Endothelial cell of umbilical vein (primary cell): ENCODE data around the gene NTSR1.

Experiments
- EZH2 ChIP-seq: IDR thresholded peaks from 2 replicates; pipeline ENCODE4 v1.6.1; 2012; ENCODE audit warnings: borderline replicate concordance, low read depth, mild to moderate bottlenecking, moderate library complexity, low read length, inconsistent platforms; ENCODE audit not compliant: severe bottlenecking
- FOS ChIP-seq: IDR thresholded peaks from 2 replicates; pipeline ENCODE4 v1.6.1; 2011; ENCODE audit warnings: mild to moderate bottlenecking, low read length, moderate library complexity, borderline replicate concordance; ENCODE audit not compliant: insufficient read depth
- GATA2 ChIP-seq: IDR thresholded peaks from 2 replicates; pipeline ENCODE4 v1.7.0; 2011; ENCODE audit warnings: low read depth, mild to moderate bottlenecking, moderate library complexity, mixed read lengths, low read length; ENCODE audit not compliant: insufficient read length, insufficient read depth
- JUN ChIP-seq: IDR thresholded peaks from 2 replicates; pipeline ENCODE4 v1.6.1; 2011; ENCODE audit warnings: borderline replicate concordance, low read depth; ENCODE audit not compliant: insufficient read length, insufficient read depth
- MYC ChIP-seq: IDR thresholded peaks from one replicate; pipeline ENCODE4 v1.6.1; 2011; ENCODE audit warnings: mild to moderate bottlenecking, low read depth, low read length
- POLR2A ChIP-seq: IDR thresholded peaks from 2 replicates; pipeline ENCODE4 v1.6.1; 2012; ENCODE audit warnings: low read depth, mild to moderate bottlenecking, control low read depth, low read length
- POLR2AphosphoS5 ChIP-seq: IDR thresholded peaks from 2 replicates; pipeline ENCODE4 v1.6.1; 2012; ENCODE audit warnings: low read depth, mild to moderate bottlenecking, control low read depth, low read length, moderate library complexity; ENCODE audit not compliant: insufficient read depth
- TF ChIP-seq, protein P1 (sequence below), 2 donors: IDR thresholded peaks; 1 replicate in 1 of 2; 2 replicates in 1 of 2; pipeline ENCODE4 v1.5.1; 2011; ENCODE audit warnings: low read length in 2 of 2, mild to moderate bottlenecking in 2 of 2, moderate library complexity in 2 of 2, control low read depth in 1 of 2, inconsistent platforms in 1 of 2, low read depth in 1 of 2; ENCODE audit not compliant: insufficient read depth in 1 of 2; ENCODE audit errors: extremely low read depth in 1 of 2
- TF ChIP-seq, protein P2 (sequence below): IDR thresholded peaks from 2 replicates; pipeline ENCODE4 v1.6.1; 2011; ENCODE audit not compliant: insufficient read depth, insufficient read length

DNA sequence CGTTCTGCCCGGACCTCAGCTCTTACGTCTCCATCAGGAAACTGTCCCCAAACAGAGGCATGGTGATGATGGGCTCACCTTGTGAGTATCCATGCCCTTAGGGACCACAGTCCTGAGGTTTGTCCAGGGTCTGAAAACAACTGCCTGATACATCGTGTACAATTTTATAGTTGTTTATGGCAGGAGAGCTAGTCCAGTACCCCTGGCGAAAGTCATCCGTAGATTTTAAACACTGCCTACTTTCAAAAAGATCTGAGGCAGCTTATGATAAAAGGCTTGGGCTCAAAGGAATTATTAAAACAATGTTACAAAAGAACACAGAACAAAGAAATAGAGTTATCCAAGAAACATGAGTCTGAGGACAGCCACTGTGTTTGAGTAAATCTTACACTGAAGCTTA is 14.0 kb downstream of the NTSR1 start:
- no peak for TF ChIP-seq POLR2AphosphoS5
- TF ChIP-seq EZH2: no peak
- TF ChIP-seq, protein P1, sequence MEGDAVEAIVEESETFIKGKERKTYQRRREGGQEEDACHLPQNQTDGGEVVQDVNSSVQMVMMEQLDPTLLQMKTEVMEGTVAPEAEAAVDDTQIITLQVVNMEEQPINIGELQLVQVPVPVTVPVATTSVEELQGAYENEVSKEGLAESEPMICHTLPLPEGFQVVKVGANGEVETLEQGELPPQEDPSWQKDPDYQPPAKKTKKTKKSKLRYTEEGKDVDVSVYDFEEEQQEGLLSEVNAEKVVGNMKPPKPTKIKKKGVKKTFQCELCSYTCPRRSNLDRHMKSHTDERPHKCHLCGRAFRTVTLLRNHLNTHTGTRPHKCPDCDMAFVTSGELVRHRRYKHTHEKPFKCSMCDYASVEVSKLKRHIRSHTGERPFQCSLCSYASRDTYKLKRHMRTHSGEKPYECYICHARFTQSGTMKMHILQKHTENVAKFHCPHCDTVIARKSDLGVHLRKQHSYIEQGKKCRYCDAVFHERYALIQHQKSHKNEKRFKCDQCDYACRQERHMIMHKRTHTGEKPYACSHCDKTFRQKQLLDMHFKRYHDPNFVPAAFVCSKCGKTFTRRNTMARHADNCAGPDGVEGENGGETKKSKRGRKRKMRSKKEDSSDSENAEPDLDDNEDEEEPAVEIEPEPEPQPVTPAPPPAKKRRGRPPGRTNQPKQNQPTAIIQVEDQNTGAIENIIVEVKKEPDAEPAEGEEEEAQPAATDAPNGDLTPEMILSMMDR (IDR thresholded peaks at IDR 0.05; ENCODE audit: extremely low read depth in 1 of 2, insufficient read depth in 1 of 2, low read depth in 1 of 2, low read length in 2 of 2): no peak
- TF ChIP-seq, protein P2, sequence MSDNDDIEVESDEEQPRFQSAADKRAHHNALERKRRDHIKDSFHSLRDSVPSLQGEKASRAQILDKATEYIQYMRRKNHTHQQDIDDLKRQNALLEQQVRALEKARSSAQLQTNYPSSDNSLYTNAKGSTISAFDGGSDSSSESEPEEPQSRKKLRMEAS: no peak
- no peak for TF ChIP-seq POLR2A
- no peak for TF ChIP-seq JUN
- TF ChIP-seq GATA2: no peak
- no peak for TF ChIP-seq FOS
- no peak for TF ChIP-seq MYC
